HepG2 (cell line): Measurements from ENCODE around the gene TSNAXIP1. TPM values are rescaled to one million over a fixed set of nuclear protein-coding genes. Genes with fewer than 3 reads are reported as not detected.
A peak's percentile ranks its signal among the peaks of the same experiment; 100 is the strongest.

Experiments
- CCAR2 ChIP-seq: fragments of 200-400 bp; formaldehyde crosslinking; optimal IDR thresholded peaks from 2 replicates; pipeline ENCODE3; 2018; ENCODE audit warnings: low read depth, mild to moderate bottlenecking, low read length, moderate library complexity
- DR1 ChIP-seq: sonication (generic); formaldehyde crosslinking; IDR thresholded peaks from 2 replicates; pipeline ENCODE4 v1.8.0; 2021; ENCODE audit warnings: mild to moderate bottlenecking, missing genetic modification reagents, inconsistent platforms
- EHMT2 ChIP-seq: fragments of 200-600 bp; sonication (generic); IDR thresholded peaks from 2 replicates; pipeline ENCODE4 v1.7.0; 2017; ENCODE audit warnings: antibody characterized with exemption, low read depth, low read length, borderline replicate concordance
- FOSL2 ChIP-seq: sonication (generic); formaldehyde crosslinking; IDR thresholded peaks from 2 replicates; pipeline ENCODE4 v1.4.0; 2020; ENCODE audit warnings: missing genetic modification reagents
- JUN ChIP-seq: sonication (generic); formaldehyde crosslinking; IDR thresholded peaks from 2 replicates; pipeline ENCODE4 v1.4.0; 2020; ENCODE audit warnings: mild to moderate bottlenecking, missing genetic modification reagents
- MED8 ChIP-seq: sonication (generic); formaldehyde crosslinking; IDR thresholded peaks from 2 replicates; pipeline ENCODE4 v1.8.1; 2023; ENCODE audit warnings: mild to moderate bottlenecking, missing genetic modification reagents; ENCODE audit not compliant: insufficient replicate concordance
- PHB2 ChIP-seq: fragments of 450-650 bp; IDR thresholded peaks from 2 replicates; pipeline ENCODE4 v1.6.1; 2018; ENCODE audit not compliant: partially characterized antibody
- RXRA ChIP-seq: sonication (generic); formaldehyde crosslinking; IDR thresholded peaks from 2 replicates; pipeline ENCODE4 v1.5.1; 2020; ENCODE audit warnings: missing genetic modification reagents
- SSRP1 ChIP-seq: IDR thresholded peaks from 2 replicates; pipeline ENCODE4 v1.6.1; 2016; ENCODE audit warnings: control low read depth
- ZNF253 ChIP-seq: sonication (generic); formaldehyde crosslinking; IDR thresholded peaks from 2 replicates; pipeline ENCODE4 v1.8.0; 2022; ENCODE audit warnings: mild to moderate bottlenecking, missing genetic modification reagents, borderline replicate concordance
- ZNF337 ChIP-seq: sonication (generic); formaldehyde crosslinking; IDR thresholded peaks from 2 replicates; pipeline ENCODE4 v1.5.1; 2020; ENCODE audit warnings: missing genetic modification reagents, low read depth, mild to moderate bottlenecking, borderline replicate concordance
- ZNF670 ChIP-seq: sonication (generic); formaldehyde crosslinking; IDR thresholded peaks from 2 replicates; pipeline ENCODE4 v1.8.0; 2022; ENCODE audit warnings: mild to moderate bottlenecking, missing genetic modification reagents, borderline replicate concordance
- ZSCAN22 ChIP-seq: sonication (generic); formaldehyde crosslinking; IDR thresholded peaks from 2 replicates; pipeline ENCODE4 v1.4.0; 2020; ENCODE audit warnings: mild to moderate bottlenecking, missing genetic modification reagents
- ZSCAN9 ChIP-seq: IDR thresholded peaks from 2 replicates; pipeline ENCODE4 v1.6.1; 2016; ENCODE audit warnings: borderline replicate concordance
- polyA plus RNA-seq, 8 experiments: library from polyadenylated mRNA; depleted of rRNA in 3 of 8; stranded (reverse) in 7 of 8; unstranded in 1 of 8; fragments of >200 nt; fragmentation: Illumina TruSeq in 4 of 8; extraction: Trizol in 4 of 8; gene quantifications; 2 replicates each; pipeline versions ENCODE4 v1.2.1 to v1.2.3, GENCODE V29; 2011 to 2016; ENCODE audit warnings: low read depth in 4 of 8, missing spikeins in 1 of 8, mixed read lengths in 1 of 8; ENCODE audit not compliant: insufficient read depth in 1 of 8
- total RNA-seq, 5 experiments: library from RNA; depleted of rRNA; stranded (reverse); fragments of >200 nt; fragmentation: Illumina TruSeq; extraction: Trizol; gene quantifications; 2 replicates each; pipeline ENCODE4 v1.2.3, GENCODE V29; 2016; ENCODE audit warnings: low read depth in 1 of 5
- TF ChIP-seq, protein P1 (sequence below): sonication (generic); formaldehyde crosslinking; IDR thresholded peaks from 2 replicates; pipeline ENCODE4 v1.5.0; 2020; ENCODE audit warnings: missing genetic modification reagents
- TF ChIP-seq, protein P2 (sequence below): IDR thresholded peaks from 2 replicates; pipeline ENCODE4 v1.6.1; 2012; ENCODE audit warnings: inconsistent platforms
- TF ChIP-seq, protein P3 (sequence below): sonication (generic); formaldehyde crosslinking; IDR thresholded peaks from one replicate; pipeline ENCODE4 v1.5.1; 2020; ENCODE audit warnings: mild to moderate bottlenecking, missing genetic modification reagents; ENCODE audit errors: not compliant biosample characterization

Gene TSNAXIP1
- total and polyA plus RNA-seq, 2 of the 13 experiments (the other 11 are each of a cell fraction or from before 2014, with no cell fraction given): 0.37 to 0.86 TPM

DNA sequence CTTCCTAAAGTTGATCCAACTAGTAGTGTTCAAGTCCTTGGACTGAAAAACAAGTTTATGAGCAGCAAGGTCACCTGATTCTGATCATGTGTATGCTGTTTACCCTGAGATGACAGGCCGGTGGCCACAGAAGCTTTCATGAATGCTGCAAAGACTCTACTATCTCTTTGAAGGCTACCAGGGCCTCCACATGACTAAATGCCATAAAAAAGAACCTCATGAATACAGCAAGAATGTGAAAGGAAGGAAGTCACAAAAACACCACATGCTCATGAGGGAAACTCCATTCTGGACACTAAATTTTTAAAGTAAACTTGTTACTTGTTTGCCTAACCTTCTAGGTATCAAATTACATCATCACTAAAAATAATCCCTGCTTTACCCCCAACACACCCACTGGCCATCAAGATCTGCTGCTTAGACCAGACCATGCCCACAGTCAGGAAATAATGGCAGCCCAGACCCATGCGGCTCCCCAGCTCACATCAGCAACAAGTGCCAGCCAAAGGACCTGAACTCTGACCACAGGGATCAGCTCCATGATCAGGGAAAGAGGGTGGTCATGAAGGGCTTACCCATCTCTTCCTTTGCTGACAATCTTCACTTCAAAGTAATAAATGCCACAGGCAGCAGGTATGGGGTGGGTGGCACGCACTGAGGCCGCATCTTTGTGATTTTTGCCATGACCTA lies 1.7 kb upstream of the TSNAXIP1 start (continued):
- TF ChIP-seq ZNF253 (CRISPR knock-in tag): no peak
- TF ChIP-seq MED8 (CRISPR knock-in tag): no peak
- TF ChIP-seq DR1: no peak
- TF ChIP-seq EHMT2: no peak
- no peak for TF ChIP-seq PHB2
- no peak for TF ChIP-seq ZNF670
- TF ChIP-seq CCAR2: no peak
- TF ChIP-seq, protein P1, sequence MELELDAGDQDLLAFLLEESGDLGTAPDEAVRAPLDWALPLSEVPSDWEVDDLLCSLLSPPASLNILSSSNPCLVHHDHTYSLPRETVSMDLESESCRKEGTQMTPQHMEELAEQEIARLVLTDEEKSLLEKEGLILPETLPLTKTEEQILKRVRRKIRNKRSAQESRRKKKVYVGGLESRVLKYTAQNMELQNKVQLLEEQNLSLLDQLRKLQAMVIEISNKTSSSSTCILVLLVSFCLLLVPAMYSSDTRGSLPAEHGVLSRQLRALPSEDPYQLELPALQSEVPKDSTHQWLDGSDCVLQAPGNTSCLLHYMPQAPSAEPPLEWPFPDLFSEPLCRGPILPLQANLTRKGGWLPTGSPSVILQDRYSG: no peak
- TF ChIP-seq FOSL2 (CRISPR knock-in tag): peak; percentile 36; the same call in 1 of the 2 replicates
- TF ChIP-seq ZNF337 (CRISPR knock-in tag): no peak
- TF ChIP-seq ZSCAN9: peak; percentile 33; the same call in 1 of the 2 replicates
- TF ChIP-seq ZSCAN22 (CRISPR knock-in tag): no peak
- TF ChIP-seq, protein P2, sequence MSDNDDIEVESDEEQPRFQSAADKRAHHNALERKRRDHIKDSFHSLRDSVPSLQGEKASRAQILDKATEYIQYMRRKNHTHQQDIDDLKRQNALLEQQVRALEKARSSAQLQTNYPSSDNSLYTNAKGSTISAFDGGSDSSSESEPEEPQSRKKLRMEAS: peak; percentile 34; the same call in 1 of the 2 replicates
- no peak for TF ChIP-seq SSRP1 (CRISPR knock-in tag)
- TF ChIP-seq RXRA (CRISPR knock-in tag): no peak
- TF ChIP-seq, protein P3, sequence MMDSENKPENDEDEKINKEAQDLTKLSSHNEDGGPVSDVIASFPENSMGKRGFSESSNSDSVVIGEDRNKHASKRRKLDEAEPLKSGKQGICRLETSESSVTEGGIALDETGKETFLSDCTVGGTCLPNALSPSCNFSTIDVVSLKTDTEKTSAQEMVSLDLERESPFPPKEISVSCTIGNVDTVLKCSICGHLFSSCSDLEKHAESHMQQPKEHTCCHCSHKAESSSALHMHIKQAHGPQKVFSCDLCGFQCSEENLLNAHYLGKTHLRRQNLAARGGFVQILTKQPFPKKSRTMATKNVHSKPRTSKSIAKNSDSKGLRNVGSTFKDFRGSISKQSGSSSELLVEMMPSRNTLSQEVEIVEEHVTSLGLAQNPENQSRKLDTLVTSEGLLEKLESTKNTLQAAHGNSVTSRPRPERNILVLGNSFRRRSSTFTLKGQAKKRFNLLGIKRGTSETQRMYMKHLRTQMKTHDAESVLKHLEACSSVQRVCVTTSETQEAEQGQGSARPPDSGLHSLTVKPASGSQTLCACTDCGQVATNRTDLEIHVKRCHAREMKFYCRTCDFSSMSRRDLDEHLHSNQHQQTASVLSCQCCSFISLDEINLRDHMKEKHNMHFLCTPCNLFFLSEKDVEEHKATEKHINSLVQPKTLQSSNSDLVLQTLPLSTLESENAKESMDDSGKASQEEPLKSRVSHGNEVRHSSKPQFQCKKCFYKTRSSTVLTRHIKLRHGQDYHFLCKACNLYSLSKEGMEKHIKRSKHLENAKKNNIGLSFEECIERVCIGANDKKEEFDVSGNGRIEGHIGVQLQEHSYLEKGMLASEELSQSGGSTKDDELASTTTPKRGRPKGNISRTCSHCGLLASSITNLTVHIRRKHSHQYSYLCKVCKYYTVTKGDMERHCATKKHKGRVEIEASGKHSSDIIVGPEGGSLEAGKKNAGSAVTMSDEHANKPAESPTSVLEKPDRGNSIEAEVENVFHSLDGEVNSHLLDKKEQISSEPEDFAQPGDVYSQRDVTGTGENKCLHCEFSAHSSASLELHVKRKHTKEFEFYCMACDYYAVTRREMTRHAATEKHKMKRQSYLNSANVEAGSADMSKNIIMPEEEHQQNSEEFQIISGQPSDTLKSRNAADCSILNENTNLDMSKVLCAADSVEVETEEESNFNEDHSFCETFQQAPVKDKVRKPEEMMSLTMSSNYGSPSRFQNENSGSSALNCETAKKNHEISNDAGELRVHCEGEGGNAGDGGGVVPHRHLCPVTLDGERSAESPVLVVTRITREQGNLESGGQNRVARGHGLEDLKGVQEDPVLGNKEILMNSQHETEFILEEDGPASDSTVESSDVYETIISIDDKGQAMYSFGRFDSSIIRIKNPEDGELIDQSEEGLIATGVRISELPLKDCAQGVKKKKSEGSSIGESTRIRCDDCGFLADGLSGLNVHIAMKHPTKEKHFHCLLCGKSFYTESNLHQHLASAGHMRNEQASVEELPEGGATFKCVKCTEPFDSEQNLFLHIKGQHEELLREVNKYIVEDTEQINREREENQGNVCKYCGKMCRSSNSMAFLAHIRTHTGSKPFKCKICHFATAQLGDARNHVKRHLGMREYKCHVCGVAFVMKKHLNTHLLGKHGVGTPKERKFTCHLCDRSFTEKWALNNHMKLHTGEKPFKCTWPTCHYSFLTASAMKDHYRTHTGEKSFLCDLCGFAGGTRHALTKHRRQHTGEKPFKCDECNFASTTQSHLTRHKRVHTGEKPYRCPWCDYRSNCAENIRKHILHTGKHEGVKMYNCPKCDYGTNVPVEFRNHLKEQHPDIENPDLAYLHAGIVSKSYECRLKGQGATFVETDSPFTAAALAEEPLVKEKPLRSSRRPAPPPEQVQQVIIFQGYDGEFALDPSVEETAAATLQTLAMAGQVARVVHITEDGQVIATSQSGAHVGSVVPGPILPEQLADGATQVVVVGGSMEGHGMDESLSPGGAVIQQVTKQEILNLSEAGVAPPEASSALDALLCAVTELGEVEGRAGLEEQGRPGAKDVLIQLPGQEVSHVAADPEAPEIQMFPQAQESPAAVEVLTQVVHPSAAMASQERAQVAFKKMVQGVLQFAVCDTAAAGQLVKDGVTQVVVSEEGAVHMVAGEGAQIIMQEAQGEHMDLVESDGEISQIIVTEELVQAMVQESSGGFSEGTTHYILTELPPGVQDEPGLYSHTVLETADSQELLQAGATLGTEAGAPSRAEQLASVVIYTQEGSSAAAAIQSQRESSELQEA (CRISPR knock-in tag): no peak
- TF ChIP-seq JUN (CRISPR knock-in tag): no peak
